GM12878 (cell line): ENCODE measurements around the gene AP3D1.

Experiments used
- BRCA1 ChIP-seq: IDR thresholded peaks from 2 replicates; pipeline ENCODE4 v1.6.1; 2011; ENCODE audit warnings: low read depth, low read length, improper control_type of control experiment
- CTCF ChIP-seq, 3 experiments: IDR thresholded peaks in 2 of 3; conservative IDR thresholded peaks in 1 of 3; 2 replicates each; pipeline ENCODE4 v1.5.1; 2011; ENCODE audit warnings: low read depth in 3 of 3, low read length in 3 of 3, mild to moderate bottlenecking in 3 of 3, control low read depth in 2 of 3, moderate library complexity in 2 of 3, inconsistent platforms in 1 of 3, mixed read lengths in 1 of 3; ENCODE audit not compliant: control insufficient read depth in 2 of 3, insufficient read depth in 1 of 3; ENCODE audit errors: extremely low read depth in 1 of 3
- JUNB ChIP-seq: IDR thresholded peaks from 2 replicates; pipeline ENCODE4 v1.6.1; 2016; ENCODE audit warnings: antibody characterized with exemption, mild to moderate bottlenecking
- MYC ChIP-seq: IDR thresholded peaks from 2 replicates; pipeline ENCODE4 v1.6.1; 2011; ENCODE audit warnings: mild to moderate bottlenecking, low read length, moderate library complexity, inconsistent platforms; ENCODE audit not compliant: insufficient read depth, insufficient replicate concordance, insufficient read length, severe bottlenecking
- POLR2A ChIP-seq: IDR thresholded peaks from 2 replicates; pipeline ENCODE4 v1.6.1; 2011; ENCODE audit warnings: low read depth, mild to moderate bottlenecking, low read length
- POLR2AphosphoS5 ChIP-seq: IDR thresholded peaks from 2 replicates; pipeline ENCODE4 v1.6.1; 2011; ENCODE audit warnings: mild to moderate bottlenecking, low read length, inconsistent platforms
- RAD21 ChIP-seq: IDR thresholded peaks from 2 replicates; pipeline ENCODE4 v1.6.1; 2011; ENCODE audit warnings: mild to moderate bottlenecking, low read depth, low read length, moderate library complexity; ENCODE audit not compliant: insufficient read depth
- SMARCA5 ChIP-seq: fragments of 450-650 bp; IDR thresholded peaks from 2 replicates; pipeline ENCODE4 v1.6.1; 2017; ENCODE audit warnings: mild to moderate bottlenecking
- SP1 ChIP-seq: IDR thresholded peaks from one replicate; pipeline ENCODE4 v1.6.1; 2011; ENCODE audit warnings: low read depth, low read length
- SRF ChIP-seq, 2 experiments: IDR thresholded peaks; 2 replicates each; pipeline ENCODE4 v1.6.1; 2011; ENCODE audit warnings: low read depth in 2 of 2, low read length in 2 of 2, mild to moderate bottlenecking in 1 of 2, moderate library complexity in 1 of 2
- TCF3 ChIP-seq: IDR thresholded peaks from 2 replicates; pipeline ENCODE4 v1.6.1; 2012; ENCODE audit warnings: low read depth, mild to moderate bottlenecking, low read length, borderline replicate concordance; ENCODE audit not compliant: insufficient read depth
- YY1 ChIP-seq: IDR thresholded peaks from 2 replicates; pipeline ENCODE4 v1.6.1; 2011; ENCODE audit warnings: low read depth, mild to moderate bottlenecking, low read length

- TF ChIP-seq SP1 (no peak), YY1 (no peak), POLR2AphosphoS5 (no peak), BRCA1 (no peak), CTCF (IDR thresholded peaks at IDR 0.05 in 2 of 3, conservative IDR thresholded peaks at IDR 0.05 in 1 of 3; ENCODE audit: control insufficient read depth in 2 of 3, extremely low read depth in 1 of 3, insufficient read depth in 1 of 3, low read depth in 3 of 3, low read length in 3 of 3) (no peak), POLR2A (peak; percentile 44; the same call in 1 of the 2 replicates), RAD21 (no peak), JUNB (no peak), SRF (IDR thresholded peaks at IDR 0.05; ENCODE audit: low read depth in 2 of 2, low read length in 2 of 2) (no peak), MYC (no peak), TCF3 (no peak), SMARCA5 (no peak)
Observed at GRCh38 chr19:2135474-2136402, 15.6 kb downstream of the AP3D1 start.
